ENCODE data around the gene LRRC8E. TPM values are rescaled to one million over a fixed set of nuclear protein-coding genes. Genes with fewer than 3 reads are reported as not detected.

The LRRC8E gene
- total RNA-seq, 4 donors from 2014 or later, result 0.13 to 0.32 (median 0.29) TPM

DNA sequence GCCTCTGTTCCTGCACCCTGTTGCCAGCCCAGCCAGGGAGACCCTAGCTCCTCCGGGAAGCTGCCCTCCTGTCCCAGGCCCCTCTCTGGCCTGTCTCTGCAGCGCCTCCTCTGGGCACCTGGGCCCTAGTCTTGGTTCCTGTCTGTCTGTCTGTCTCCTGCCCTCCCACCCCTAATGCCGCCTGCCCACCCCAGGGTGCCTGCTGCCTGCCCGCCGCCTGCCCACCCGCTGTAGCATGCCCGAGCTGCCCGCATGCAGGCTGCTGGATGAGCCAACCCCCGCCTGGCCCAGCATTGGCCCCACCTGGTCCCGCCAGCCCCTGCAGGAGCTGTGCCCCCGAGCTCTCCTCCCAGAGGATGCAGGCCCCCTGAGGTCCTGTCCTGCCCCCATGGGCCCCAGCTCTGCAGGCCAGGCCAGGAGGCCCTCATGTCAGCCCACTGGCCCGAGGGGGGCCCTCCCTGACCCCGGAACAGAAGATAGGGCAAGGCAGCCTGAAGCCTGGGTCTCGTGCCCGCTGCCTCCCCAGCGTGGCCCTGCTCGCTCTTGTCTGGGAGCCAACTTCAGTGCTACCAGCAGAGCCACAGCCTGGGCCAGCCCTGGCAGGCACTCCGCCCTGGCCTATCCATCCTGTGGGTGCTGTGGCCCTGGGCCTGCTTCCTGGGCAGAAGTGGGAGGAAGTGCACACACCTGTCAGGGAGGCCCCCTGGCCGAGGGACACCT is 20.6 kb downstream of the LRRC8E start:
- no peaks in the 10 kb centered on the region for H3K27me3 ChIP-seq
- H3K27ac ChIP-seq, result no peak overlapping the region
- H3K36me3 ChIP-seq, result peaks cover 0 to 86% of the 10 kb centered on the region in 2 donors
- no peak overlapping the region for H3K4me3 ChIP-seq
- peaks cover 4 to 51% (median 26%) of the 10 kb centered on the region in 3 donors for H3K4me1 ChIP-seq
- no peak for ATAC-seq
- H3K9me3 ChIP-seq, result no peaks in the 10 kb centered on the region
- TF ChIP-seq POLR2A (IDR thresholded peaks at IDR 0.05) (no peak), POLR2AphosphoS5 (IDR thresholded peaks at IDR 0.05) (no peak), EP300 (IDR thresholded peaks at IDR 0.05) (no peak)
- TF ChIP-seq, protein P1, sequence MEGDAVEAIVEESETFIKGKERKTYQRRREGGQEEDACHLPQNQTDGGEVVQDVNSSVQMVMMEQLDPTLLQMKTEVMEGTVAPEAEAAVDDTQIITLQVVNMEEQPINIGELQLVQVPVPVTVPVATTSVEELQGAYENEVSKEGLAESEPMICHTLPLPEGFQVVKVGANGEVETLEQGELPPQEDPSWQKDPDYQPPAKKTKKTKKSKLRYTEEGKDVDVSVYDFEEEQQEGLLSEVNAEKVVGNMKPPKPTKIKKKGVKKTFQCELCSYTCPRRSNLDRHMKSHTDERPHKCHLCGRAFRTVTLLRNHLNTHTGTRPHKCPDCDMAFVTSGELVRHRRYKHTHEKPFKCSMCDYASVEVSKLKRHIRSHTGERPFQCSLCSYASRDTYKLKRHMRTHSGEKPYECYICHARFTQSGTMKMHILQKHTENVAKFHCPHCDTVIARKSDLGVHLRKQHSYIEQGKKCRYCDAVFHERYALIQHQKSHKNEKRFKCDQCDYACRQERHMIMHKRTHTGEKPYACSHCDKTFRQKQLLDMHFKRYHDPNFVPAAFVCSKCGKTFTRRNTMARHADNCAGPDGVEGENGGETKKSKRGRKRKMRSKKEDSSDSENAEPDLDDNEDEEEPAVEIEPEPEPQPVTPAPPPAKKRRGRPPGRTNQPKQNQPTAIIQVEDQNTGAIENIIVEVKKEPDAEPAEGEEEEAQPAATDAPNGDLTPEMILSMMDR (IDR thresholded peaks at IDR 0.05), result no peak
- 90 to 92% methylated on average over 2 to 5 of the region's 19 CpGs for WGBS, 2 donors (ENCODE audit: low coverage in 1 of 2)

DNA sequence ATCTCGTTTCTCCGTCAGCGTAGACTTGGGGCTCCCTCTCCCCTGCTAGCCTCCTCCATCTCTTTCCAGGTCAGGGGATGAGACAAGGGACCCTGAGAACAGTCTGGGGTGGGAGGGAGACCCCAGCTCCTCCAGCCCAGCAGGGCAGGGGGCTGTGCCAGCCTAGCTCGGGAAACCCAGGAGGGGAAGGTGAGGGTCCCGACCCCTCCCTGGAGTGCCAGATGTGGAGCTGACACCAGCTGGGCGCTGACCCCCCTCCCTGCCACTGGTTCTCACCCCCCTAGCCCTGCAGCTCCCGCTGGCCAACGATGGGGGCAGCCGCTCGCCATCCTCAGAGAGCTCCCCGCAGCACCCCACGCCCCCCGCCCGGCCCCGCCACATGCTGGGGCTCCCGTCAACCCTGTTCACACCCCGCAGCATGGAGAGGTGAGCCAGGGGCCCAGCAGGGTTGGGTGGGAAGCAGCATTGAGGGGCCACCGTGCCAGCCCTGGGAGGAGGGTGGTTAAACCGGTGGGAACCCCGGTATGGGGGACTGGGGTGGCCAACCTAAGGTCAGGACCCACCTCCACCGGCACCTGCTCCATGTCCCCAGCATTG is 21.3 kb downstream of the LRRC8E start:
- no peak overlapping the region for H3K27ac ChIP-seq
- peaks cover 3 to 47% (median 25%) of the 10 kb centered on the region in 3 donors for H3K4me1 ChIP-seq
- TF ChIP-seq POLR2AphosphoS5 (IDR thresholded peaks at IDR 0.05), result no peak
- no peak for TF ChIP-seq POLR2A (IDR thresholded peaks at IDR 0.05)
- TF ChIP-seq, protein P1 (IDR thresholded peaks at IDR 0.05), result no peak
- TF ChIP-seq EP300 (IDR thresholded peaks at IDR 0.05), result no peak
- no peak for ATAC-seq
- H3K36me3 ChIP-seq, result peaks cover 0 to 87% of the 10 kb centered on the region in 2 donors
- H3K4me3 ChIP-seq, result no peak overlapping the region
- no CpG with 5 or more reads among the region's 21 CpGs for WGBS, 2 donors (ENCODE audit: low coverage in 1 of 2)
- H3K9me3 ChIP-seq, result no peaks in the 10 kb centered on the region
- peaks cover 5% of the 10 kb centered on the region for H3K27me3 ChIP-seq

DNA sequence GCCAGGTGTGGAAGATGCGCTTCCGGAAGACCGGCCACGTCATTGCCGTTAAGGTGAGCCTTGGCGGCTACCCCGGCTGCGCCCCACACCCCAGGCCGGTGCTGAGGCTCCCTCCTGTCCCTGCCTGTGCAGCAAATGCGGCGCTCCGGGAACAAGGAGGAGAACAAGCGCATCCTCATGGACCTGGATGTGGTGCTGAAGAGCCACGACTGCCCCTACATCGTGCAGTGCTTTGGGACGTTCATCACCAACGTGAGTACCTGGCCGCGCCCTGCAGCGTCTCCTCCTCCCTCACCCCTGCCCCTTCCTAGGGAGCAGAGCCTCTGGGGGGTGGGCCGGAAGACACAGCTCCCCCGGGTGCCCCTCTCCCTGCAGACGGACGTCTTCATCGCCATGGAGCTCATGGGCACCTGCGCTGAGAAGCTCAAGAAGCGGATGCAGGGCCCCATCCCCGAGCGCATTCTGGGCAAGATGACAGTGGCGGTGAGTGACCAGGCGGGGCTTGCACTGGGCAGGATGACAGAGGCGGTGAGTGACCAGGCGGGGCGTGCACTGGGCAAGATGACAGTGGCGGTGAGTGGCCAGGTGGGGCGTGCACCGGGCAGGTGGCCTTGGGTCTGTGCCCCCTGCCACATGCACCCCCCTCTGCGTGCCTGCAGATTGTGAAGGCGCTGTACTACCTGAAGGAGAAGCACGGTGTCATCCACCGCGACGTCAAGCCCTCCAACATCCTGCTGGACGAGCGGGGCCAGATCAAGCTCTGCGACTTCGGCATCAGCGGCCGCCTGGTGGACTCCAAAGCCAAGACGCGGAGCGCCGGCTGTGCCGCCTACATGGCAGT is 22.2 kb downstream of the LRRC8E start:
- peaks cover 0 to 39% (median 15%) of the 10 kb centered on the region in 3 donors for H3K4me1 ChIP-seq
- ATAC-seq, result no peak
- 90% methylated on average over 11 of the region's 54 CpGs; no CpG with 5 or more reads in 1 of the 2 donors for WGBS, 2 donors (ENCODE audit: low coverage in 1 of 2)
- TF ChIP-seq, protein P1 (IDR thresholded peaks at IDR 0.05), result no peak
- TF ChIP-seq EP300 (IDR thresholded peaks at IDR 0.05) (no peak), POLR2AphosphoS5 (IDR thresholded peaks at IDR 0.05) (no peak), POLR2A (IDR thresholded peaks at IDR 0.05) (no peak)
- H3K9me3 ChIP-seq, result no peaks in the 10 kb centered on the region
- H3K27ac ChIP-seq, result no peak overlapping the region
- H3K4me3 ChIP-seq, result no peak overlapping the region
- peaks cover 15% of the 10 kb centered on the region for H3K27me3 ChIP-seq
- H3K36me3 ChIP-seq, result peaks cover 0 to 83% of the 10 kb centered on the region in 2 donors

DNA sequence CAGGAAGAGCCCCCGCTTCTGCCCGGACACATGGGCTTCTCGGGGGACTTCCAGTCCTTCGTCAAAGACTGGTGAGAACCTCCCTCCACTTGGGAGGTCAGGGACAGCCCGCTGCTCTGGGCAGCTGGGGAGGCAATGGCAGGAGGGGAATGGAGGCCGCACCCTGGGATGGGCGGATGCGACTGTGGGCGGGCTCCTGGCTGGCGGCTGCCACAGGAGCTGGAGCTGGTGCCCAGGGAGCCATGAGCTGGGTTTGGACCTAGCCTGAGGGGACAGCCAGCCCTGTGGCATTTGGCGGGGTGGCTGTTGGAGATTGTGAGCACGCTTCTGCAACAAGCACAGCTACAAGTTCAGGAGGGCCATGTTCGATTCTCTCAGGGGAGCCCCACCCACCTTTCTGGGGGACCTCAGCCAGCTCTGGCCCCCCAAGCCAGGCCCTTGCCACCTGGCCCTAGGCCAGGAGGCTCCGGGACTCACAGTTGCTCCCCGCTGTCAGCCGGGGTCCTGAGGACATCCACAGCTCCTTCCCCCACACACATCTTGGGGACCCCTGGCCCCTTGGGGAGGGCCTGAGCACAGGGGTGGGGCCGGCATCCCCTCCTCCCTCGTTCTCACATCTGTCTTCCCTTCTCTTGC is 23.3 kb downstream of the LRRC8E start:
- H3K4me1 ChIP-seq, result peaks cover 0 to 39% (median 15%) of the 10 kb centered on the region in 3 donors
- no peak for TF ChIP-seq EP300 (IDR thresholded peaks at IDR 0.05)
- no peak for TF ChIP-seq POLR2A (IDR thresholded peaks at IDR 0.05)
- TF ChIP-seq, protein P1 (IDR thresholded peaks at IDR 0.05), result no peak
- no peak for TF ChIP-seq POLR2AphosphoS5 (IDR thresholded peaks at IDR 0.05)
- 92 to 93% methylated on average over 2 of the region's 18 CpGs for WGBS, 2 donors (ENCODE audit: low coverage in 1 of 2)
- peaks cover 0 to 72% of the 10 kb centered on the region in 2 donors for H3K36me3 ChIP-seq
- peaks cover 26% of the 10 kb centered on the region for H3K27me3 ChIP-seq
- H3K27ac ChIP-seq, result no peak overlapping the region
- H3K4me3 ChIP-seq, result no peak overlapping the region
- no peak for ATAC-seq
- no peaks in the 10 kb centered on the region for H3K9me3 ChIP-seq

All from gastroesophageal sphincter (tissue), 4 donors.